GM12873 (cell line): ENCODE results near the gene ZBED1.

Experiments
- CTCF ChIP-seq: IDR thresholded peaks from 2 replicates; pipeline ENCODE4 v1.5.1; 2012; ENCODE audit warnings: low read depth, mild to moderate bottlenecking, moderate library complexity, low read length, control low read depth; ENCODE audit not compliant: insufficient read depth; ENCODE audit errors: missing control alignments

Gene ZBED1

GRCh38 chrX:2450681-2451080 is 50.1 kb downstream of the ZBED1 start:
- TF ChIP-seq CTCF, result no peak

- TF ChIP-seq CTCF, result no peak
These were observed 51.5 kb downstream of the ZBED1 start for GRCh38 chrX:2449135-2449886.

GRCh38 chrX:2447484-2447883 is 53.3 kb downstream of the ZBED1 start:
- TF ChIP-seq CTCF, result no peak

GRCh38 chrX:2446815-2447214 is 54.0 kb downstream of the ZBED1 start:
- no peak for TF ChIP-seq CTCF

GRCh38 chrX:2445662-2446623 is 54.8 kb downstream of the ZBED1 start:
- TF ChIP-seq CTCF, result no peak

- no peak for TF ChIP-seq CTCF
These were observed 58.1 kb downstream of the ZBED1 start for GRCh38 chrX:2442694-2443093.

- no peak for TF ChIP-seq CTCF
These were observed 59.3 kb downstream of the ZBED1 start for GRCh38 chrX:2441466-2441865.
